Measurements from ENCODE around the gene BRMS1. TPM values are rescaled to one million over a fixed set of nuclear protein-coding genes. Genes with fewer than 3 reads are reported as not detected.

Gene BRMS1
- total and polyA plus RNA-seq, 10 of the 15 experiments (the other 5 are each of a cell fraction or from before 2014, with no cell fraction given) = 2.1 to 85.3 (median 48.5) TPM

DNA sequence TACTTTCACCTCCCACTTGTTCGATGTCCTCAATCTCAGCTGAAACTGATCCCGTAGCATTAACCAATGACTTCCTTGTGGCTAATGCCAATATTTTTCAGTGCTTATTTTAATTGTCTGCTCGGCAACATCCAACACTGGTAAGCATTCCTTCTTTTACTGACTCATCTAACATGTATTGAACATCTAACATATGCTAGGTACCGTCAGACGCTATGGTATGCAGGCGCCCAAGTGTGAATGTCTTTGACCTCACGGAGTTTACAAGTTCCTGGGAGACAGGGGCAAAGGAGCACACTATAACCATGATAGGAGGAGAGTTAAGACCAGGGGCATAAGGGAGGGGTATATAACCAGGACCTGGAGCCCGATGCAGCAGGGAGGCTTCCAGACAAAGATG, 1.7 kb downstream of the BRMS1 start:
- WGBS (ENCODE audit: insufficient coverage, insufficient replicate concordance, low lambda C conversion rate, missing lambda C conversion rate) = 92% methylated on average over 8 of the region's 8 CpGs
- Histone ChIP-seq H3K9ac (ENCODE audit: control insufficient read depth, insufficient read depth, low read length) (no peak overlapping the region), H3K79me2 (ENCODE audit: control insufficient read depth, insufficient read depth, low read length) (peaks cover 17% of the 10 kb centered on the region), H3K36me3 (ENCODE audit: control insufficient read depth in 2 of 2, insufficient read depth in 2 of 2, low read length in 1 of 2) (peaks cover 0 to 14% of the 10 kb centered on the region in 2 experiments; a peak in 3 of 4 replicates), H3K9me3 (replicated peaks; ENCODE audit: control insufficient read depth, insufficient read depth, low read length) (no peaks in the 10 kb centered on the region), H3K27me3 (replicated peaks in 1 of 2; ENCODE audit: control insufficient read depth in 2 of 2, insufficient read depth in 2 of 2, low read length in 1 of 2) (no peaks in the 10 kb centered on the region), H3K27ac (ENCODE audit: control insufficient read depth, insufficient read depth) (no peak overlapping the region), H2AFZ (ENCODE audit: control insufficient read depth, low read depth, low read length) (no peak overlapping the region), H4K20me1 (ENCODE audit: control insufficient read depth, insufficient read depth) (no peaks in the 10 kb centered on the region), H3K4me3 (no peak overlapping the region), H3K4me2 (ENCODE audit: control insufficient read depth, insufficient read depth) (no peak overlapping the region), H3K4me1 (ENCODE audit: control insufficient read depth, insufficient read depth, low read length) (peaks cover 17% of the 10 kb centered on the region)
- TF ChIP-seq, protein P1, sequence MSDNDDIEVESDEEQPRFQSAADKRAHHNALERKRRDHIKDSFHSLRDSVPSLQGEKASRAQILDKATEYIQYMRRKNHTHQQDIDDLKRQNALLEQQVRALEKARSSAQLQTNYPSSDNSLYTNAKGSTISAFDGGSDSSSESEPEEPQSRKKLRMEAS (IDR thresholded peaks at IDR 0.05; ENCODE audit: low read depth, low read length) = no peak
- no peak for TF ChIP-seq RUNX3 (IDR thresholded peaks at IDR 0.05; ENCODE audit: low read length)
- no peak for TF ChIP-seq MEF2B (IDR thresholded peaks at IDR 0.05; ENCODE audit: partially characterized antibody, poor library complexity, severe bottlenecking)
- no peak for TF ChIP-seq YY1 (IDR thresholded peaks at IDR 0.05; ENCODE audit: low read depth, low read length)
- TF ChIP-seq RFX5 (IDR thresholded peaks at IDR 0.05; ENCODE audit: low read depth, low read length) = no peak
- no peak for TF ChIP-seq MYB (IDR thresholded peaks at IDR 0.05; ENCODE audit: borderline replicate concordance, low read depth, low read length)
- TF ChIP-seq, protein P2, sequence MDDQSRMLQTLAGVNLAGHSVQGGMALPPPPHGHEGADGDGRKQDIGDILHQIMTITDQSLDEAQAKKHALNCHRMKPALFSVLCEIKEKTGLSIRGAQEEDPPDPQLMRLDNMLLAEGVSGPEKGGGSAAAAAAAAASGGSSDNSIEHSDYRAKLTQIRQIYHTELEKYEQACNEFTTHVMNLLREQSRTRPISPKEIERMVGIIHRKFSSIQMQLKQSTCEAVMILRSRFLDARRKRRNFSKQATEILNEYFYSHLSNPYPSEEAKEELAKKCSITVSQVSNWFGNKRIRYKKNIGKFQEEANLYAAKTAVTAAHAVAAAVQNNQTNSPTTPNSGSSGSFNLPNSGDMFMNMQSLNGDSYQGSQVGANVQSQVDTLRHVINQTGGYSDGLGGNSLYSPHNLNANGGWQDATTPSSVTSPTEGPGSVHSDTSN (IDR thresholded peaks at IDR 0.05; ENCODE audit: insufficient replicate concordance, low read depth, low read length) = no peak
- TF ChIP-seq CBX5 (IDR thresholded peaks at IDR 0.05; ENCODE audit: low read depth) = no peak
- no peak for DNase-seq (ENCODE audit: low read depth, low spot score)
- in situ Hi-C loops (cut with MboI) = no loop called here
- FAIRE-seq = no peak
- SMC1A ChIA-PET (ENCODE audit: uncharacterized antibody, unreplicated experiment) = interaction anchor here (1.3 to 1.5 kb wide), 2 partner anchors 8 to 43 kb away, joined by 3 to 6 read pairs; no protein-coding TSS in a partner anchor
- POLR2A ChIA-PET = interaction anchor here (1.7 to 3.0 kb wide), 2 partner anchors 28 to 31 kb away, joined by 5 to 19 read pairs; partner anchors contain the start of gene SLC29A2
- intact Hi-C loops (cut with micrococcal nuclease; ENCODE audit: unreplicated experiment) = no loop called here
- no TSS peak for BruUV-seq (replicated peaks)
- RAD21 ChIA-PET (ENCODE audit: unreplicated experiment) = interaction anchor here (1.2 kb wide), 1 partner anchor 30 kb away, joined by 4 read pairs; no protein-coding TSS in a partner anchor
- ATAC-seq = no peak
- CTCF ChIA-PET = interaction anchor here (1.7 to 7.4 kb wide), 4 partner anchors 21 to 46 kb away, joined by 7 to 44 read pairs (median 12); no protein-coding TSS in a partner anchor

All from GM12878 (cell line).